Stimulated activated CD8-positive, alpha-beta memory T cell treated with anti-CD3 and anti-CD28 coated beads, Interleukin-12 subunit alpha, Interleukin-12 subunit beta, amount 100 ng/mL, for 1 hour (primary cell): ENCODE results near the gene SIRT7.

Source experiments
- DNase-seq: peaks from one replicate; pipeline ENCODE4 v3.0.0-alpha.2; 2020; ENCODE audit warnings: low read depth

SIRT7 gene

DNA sequence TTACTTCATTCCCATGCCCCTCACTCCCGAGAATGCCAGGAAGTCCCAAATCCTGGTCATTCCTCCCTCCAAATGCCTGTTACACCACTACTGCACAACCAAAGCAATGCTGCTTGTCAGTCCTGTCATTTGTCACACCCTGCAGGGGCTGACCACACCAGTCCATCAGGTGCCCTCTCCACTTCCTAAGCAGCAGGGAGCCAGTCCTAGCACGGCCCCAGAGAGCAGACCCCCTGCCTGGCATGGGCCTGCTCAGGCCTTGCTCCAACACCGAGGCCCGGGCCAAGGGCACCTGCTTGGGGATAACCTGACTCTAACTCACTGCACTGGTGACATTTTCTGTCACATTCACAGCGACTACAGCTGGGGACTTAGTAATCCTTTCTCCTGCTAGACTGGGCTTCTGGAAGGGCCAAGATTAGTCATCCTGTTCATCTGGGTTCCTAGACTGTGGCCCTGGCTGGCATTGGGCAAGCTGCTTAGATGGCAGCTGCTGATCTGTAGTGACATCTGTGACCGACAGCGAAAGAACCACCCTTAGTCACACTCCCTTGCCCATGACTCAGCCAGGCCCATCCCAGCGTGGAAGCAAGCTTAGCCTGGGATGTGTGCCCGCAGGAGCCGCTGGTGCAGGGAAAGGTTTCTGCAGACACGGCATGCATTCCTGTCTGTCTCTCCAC lies 32.0 kb downstream of the SIRT7 start:
- DNase-seq: no peak

DNA sequence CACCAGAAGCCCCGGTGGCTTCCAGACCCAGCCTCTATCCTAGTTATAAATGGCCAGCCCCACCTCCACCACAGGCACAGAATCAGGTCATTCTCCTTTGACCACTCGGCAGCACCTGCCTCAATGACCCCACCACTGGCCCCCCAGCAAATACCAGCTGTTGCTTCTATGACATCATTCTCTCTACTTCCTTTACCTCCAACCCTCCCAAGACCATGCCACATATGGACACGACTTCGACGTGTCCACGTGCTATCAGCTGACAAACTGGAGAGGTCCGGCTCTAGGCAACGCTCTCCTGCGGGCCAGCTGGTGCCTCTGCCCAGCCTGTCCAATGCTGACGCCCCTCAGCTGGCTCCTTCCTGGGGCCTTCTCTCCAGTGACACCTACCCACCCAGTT lies 32.5 kb downstream of the SIRT7 start:
- no peak for DNase-seq

DNA sequence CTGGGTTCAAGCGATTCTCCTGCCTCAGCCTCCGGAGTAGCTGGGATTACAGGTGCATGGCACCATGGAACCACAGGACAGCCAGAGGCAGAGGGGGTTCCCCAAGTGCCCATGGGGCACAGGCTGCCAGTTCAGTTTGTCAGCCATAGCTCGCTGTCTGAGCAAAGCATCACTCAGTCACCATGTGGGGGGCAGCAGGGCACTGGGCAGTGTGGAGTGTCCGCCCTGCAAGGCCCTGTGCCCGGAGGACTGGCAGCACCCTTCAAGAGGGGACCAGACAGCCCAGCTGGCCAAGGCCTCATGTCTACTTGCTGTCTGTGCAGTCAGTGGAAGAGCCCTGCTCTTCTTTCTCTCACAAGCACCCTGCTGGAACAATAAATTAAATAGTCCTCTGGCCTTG lies 33.0 kb downstream of the SIRT7 start:
- DNase-seq: no peak

DNA sequence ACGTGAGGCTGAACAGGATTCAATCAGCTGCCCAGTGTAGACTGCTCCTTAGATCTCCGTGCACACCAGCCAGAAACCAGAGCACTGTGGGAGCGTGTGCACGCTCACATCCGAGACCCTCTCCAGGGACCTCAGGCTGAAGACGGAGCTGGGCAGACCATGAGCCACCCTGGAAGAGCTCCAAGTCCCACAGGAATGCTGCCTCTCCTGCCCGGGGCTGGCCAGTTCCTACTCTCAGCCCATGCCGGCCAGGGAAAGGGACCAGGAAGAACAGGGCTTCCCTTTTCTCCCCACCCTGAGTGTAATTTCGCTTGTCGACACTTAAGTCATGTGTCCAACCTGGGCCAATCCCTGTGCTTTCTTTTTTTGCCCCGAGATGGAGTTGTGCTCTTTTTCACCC lies 33.5 kb downstream of the SIRT7 start:
- DNase-seq: no peak

DNA sequence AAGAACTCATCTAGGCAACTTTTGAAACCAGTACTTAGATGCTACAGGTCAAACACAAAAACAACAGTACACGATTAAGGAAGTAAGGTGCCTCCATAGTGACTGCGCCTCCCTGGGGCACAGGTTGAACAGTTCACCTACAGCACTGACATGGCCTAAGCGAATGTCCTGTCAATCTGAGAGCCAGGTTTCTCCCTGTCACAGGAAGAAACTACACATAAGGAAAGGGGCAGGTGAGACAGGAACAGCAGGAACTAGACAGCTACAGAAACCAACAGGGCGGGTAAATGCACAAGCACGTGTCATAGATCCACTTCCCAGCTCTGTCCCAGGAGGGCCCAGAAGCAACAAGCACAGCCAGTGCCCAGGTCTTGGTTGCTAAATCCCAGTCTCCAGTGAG lies 38.9 kb downstream of the SIRT7 start:
- DNase-seq: no peak

DNA sequence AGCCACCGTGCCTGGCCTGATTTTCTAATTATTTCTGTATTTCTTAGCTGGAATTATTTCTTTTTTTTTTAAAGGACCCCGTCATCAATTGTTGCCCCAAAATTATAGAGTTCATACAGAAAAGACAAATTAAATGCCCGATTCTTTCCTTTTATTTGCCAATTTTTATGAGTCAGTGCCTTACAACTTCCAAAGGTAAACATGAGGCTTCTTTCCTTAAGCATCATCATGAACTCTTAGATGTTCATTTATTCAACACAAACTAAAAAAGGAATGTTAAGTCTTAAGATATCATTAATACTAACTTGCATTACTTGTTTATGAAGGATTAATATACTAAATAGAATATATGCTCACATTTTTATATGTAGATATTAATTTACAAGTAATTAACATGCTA lies 39.7 kb downstream of the SIRT7 start:
- no peak for DNase-seq

DNA sequence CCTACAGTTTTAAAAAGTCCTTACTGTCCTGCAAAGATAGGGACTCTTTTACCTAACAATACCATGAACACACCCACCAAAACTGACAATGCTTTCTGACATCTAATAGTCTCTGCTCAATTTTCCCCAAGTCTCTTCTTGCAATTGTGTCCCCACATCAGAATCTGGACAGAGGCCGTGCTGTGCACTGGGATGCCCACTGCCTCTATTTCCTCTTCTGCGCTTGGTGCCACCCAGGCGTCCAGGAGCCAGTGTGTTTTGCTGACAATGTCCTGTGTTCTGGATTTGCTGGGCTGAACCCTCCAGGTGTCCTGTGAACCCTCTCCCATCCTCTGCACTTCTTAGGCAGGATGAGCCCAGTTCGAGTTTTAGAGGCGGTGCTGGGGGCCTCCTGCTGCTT lies 40.4 kb downstream of the SIRT7 start:
- no peak for DNase-seq

DNA sequence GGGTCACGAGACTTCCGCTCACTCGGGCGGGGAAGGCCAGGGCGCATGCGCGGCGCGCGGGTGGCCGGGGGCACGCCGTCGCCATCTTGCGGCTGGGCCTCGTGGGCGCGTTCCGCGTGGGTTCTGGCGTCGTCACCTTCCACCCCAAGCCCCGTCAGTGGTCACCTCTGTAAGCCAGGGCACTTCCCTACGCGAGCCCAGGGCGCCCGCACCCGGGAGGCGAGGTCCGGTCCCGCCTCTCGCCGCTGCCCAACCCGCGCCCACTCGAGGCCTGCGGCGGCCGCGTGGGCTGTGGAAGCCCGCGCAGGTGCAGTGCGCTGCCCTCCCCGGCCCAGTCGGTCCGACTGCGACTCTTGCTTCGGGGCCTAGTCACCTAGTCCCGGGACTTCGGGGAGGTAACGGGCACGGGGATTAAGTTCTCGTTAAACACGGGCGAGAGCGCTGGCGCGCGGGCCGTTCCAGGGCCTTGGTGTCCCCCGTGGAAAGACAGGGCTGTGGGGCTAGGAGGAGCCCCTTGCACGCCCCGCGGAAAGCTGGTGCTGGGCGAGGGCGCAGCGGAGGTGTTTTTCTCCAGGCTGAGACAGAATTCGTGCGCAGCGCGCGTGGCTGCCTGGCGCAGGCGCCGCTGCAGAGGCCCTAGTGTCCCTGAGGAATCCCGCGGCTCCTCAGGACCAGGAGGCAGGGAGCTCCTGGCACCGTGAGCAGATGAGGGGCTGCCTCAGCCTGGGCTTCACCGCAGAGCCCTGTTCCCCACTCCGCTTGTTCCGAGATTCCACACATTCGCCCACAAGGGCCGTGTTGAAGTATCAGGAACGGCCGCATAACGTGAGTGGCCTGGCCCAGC lies 46.4 kb downstream of the SIRT7 start:
- peak; percentile 95 for DNase-seq

DNA sequence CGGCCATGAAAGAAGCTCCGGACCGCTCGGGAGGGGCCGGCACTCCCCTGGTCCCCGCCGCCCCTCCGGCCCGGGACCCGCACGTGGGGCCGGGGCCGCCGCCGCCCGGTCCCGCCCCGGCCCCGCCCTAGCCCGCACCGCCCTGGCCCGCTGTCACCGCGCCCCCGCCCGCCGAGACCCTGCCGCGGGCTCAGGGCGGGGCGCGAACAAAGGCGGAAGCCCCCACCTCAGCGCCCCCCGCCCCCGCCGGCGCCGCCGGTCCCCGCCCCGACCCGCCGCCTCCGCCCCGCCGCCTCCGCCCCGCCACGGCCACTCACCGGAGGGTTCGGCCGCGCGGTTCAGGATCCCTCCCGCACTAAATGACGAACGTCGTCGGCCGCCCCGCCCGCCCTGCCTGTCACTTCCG lies 47.0 kb downstream of the SIRT7 start, which contains the start of gene ARHGDIA:
TSS of gene ARHGDIA (minus strand) at position 357 of the 406 bp plus-strand sequence. CDS start 1,407 bp downstream, outside the sequence.
- no peak for DNase-seq

DNA sequence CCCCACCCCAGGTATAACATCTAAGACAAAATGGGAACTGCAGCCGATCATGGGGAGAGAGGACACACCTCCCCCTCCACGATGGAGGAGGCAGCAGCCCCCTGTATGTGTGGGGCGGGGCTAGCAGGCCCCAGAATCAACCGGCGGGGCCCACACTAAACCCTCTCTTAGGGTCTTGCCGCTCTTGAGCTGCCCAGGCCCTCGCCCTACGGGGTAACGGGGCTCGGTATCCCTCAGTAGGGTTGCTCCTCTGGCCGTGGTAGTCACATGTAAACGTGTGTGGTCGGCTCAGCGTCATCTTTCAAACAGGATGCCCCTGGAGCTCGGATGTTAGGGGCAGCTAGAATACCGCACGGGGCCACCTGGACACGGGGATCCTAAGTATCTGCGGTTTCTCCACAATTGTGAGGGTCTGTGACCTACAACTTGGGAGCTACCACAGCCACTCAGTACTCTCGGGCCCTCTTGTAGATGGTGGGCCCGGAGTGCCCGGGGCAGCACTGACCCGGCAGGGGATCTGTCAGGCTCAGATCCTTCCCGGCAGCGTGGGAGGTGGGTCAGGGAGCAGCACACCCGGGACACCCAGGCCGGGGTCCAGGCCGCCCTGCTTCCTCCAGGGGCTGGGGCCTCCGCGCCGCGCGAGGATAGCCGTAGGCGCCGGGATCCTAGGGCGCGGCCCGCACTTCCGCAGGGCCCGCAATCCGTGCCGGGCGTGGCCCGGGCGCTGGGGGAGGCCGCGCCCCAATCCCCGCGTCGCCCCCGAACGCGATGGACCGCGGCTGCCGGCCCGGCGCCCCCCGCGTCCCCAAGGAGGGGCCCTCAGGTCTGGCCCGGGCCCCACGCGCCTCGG lies 47.6 kb downstream of the SIRT7 start:
- no peak for DNase-seq

DNA sequence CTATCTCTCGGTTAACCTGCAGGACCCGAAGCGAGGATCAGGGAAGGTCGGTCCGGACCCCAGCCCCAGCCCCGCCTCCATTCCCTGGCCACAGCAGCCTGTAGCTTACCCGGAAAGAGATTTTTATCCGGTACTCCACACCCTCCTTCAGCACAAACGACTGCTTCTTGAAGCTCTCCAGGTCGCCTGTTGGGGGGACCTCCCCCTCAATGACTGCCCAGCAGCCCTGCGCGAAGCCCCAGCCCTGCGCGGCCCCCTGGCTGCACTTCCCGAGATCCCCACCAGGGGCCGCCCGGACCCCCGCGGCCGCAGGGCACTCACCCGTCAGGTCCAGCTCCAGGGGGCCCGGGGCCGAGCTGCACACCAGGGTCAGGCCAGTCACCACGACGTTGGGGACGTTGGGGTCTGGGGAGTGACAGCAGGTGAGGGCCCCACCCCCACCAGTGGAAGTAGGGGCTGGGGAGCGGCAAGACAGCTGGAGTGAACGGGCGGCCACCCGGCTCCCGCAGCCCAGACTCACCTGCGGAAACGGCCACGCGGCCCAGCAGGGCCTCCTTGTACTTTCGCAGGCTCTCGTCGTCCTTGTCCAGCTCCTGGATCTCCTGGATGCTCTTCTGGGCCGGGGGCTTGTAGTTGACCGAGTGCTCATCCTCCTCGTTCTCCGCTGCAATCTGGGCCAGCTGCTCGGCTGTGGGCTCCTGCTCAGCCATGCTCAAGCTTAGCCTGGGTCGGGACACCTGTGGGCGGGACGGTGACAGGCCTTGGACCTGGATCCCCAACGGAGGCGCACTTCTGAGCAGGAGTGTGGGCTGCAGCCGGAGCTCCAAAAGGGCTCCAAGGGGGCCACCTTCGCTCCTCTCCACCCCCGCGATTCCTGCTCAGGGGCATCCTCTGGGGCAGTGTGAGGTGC lies 48.5 kb downstream of the SIRT7 start:
- DNase-seq: no peak

DNA sequence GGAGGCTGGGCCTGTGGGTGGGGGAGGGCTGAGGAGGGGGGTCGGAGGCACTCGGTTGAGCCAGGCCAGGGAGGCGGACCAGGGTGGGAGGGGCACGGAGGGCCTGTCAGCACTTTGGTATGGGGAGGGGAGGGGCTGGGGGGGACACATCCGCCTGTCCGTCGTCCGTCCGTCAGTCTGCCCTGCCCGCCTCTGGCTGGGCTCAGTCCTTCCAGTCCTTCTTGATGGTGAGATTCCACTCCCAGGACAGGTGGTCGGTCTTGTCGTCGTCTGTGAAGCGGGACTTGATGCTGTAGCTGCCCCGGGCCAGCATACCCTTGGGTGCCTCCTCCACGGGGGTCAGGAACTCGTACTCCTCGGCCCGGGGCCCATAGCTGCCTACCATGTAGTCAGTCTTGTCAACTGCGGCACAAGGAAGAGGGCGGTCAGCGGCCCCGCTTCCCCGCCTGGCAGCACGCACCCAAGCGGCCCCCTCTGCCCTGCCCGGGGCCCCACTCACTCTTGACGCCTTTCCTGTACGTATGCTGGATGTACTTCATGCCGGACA lies 49.2 kb downstream of the SIRT7 start:
- DNase-seq: no peak

DNA sequence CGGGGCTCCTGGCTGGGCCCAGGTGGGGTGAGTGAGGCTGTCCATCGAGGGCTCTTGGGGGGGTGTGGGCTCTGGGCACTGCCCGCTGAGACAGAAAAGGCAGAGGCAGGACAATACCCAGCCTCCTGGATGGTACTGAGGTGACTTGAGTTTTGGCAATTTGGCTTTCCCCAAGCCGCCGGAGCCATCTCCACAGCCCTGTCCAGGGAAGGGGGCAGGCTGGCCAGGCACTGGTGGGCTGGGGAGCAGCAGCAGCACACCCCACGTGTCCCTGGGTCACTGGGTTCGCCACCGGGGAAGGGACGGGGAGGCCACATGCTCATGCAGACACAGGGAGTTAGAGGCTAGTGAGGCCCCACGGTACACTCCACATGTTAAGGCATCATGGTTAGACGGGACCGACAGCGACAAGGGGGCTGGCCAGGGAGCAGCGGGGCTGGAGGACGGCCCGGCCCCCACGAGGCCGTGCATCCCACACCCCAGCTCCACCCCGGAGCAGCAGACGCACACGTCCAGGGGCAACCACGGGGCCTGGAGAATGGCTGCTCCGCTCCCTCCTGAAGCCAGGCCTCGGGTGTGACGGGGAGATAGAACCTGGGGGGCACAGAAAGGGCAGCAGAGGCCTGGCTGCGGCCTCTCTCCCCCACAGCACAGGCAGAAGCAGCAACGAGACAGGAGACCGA lies 49.8 kb downstream of the SIRT7 start:
- no peak for DNase-seq

DNA sequence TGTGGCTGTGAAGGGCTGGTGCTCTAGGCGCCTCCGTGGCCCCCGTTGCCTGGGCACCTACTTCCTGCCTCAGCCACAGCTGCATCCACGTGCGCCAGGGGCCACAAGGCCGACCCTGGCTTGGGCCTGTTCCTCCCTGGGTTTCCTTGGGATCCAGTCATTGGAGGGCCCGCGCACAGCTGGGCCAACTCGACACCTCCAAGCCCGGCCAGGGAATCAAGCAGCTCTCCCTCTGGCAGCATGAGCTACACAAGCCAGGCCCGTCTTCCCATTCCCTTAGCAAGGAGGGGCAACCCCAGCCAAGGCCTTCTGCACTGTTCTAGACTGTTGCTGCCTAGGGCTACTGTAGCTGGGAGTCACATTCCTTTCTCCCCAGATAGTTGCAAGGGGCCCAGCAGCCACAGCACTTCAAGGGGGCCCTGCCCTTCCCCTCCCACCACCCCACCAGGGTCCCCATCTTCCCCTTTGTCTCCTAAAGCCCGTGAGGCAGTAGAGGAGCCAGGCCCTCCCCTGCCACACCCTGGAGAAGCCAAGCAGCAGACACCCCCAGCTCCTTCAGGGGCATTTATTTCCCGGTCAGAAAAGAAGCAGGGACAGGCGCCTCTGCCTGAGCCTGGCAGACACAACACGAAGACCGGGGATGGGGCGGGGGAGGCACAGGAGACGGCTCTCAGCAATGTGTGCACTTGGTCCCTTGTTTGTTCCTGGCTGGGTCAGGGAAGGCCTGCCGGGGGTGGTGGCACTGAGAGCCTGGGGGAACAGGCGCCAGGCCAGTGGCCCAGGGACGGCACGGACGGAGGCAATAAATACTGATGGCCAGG lies 50.6 kb downstream of the SIRT7 start:
- no peak for DNase-seq

DNA sequence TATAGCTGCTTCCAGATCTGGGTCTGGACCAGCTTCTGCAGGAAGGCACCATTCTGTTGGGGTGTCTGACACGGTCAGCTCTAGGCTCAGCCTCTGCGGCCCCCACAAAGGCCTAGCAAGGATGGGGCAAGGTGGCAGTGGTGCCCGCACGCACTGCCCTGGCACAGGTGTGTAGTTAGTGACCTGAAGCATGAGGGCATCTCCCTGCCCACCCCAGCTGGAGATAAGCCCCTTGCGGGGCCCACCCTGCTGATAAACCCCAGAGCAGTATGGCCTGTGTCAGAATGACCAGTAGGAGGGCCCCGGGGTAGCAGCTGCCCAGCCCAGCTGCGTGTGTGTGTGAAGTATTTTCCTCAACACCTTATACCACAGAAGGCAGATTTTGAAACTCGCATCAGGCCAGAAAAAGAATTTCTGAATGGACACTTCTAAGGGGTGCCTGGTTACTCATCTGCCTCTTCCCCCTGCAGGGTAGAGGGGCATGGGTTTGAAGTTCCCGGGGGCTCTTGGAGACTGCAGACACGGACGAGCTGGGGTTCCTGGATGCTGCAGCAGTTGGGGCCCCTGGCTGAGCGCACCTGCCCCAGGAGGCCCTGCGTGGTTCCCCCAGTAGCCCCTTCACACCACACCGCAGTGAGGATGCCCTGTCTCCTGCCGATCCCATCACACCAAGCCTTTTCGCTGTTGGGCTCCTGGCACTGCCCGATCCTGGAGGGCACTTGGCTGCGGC lies 51.4 kb downstream of the SIRT7 start:
- DNase-seq: no peak

DNA sequence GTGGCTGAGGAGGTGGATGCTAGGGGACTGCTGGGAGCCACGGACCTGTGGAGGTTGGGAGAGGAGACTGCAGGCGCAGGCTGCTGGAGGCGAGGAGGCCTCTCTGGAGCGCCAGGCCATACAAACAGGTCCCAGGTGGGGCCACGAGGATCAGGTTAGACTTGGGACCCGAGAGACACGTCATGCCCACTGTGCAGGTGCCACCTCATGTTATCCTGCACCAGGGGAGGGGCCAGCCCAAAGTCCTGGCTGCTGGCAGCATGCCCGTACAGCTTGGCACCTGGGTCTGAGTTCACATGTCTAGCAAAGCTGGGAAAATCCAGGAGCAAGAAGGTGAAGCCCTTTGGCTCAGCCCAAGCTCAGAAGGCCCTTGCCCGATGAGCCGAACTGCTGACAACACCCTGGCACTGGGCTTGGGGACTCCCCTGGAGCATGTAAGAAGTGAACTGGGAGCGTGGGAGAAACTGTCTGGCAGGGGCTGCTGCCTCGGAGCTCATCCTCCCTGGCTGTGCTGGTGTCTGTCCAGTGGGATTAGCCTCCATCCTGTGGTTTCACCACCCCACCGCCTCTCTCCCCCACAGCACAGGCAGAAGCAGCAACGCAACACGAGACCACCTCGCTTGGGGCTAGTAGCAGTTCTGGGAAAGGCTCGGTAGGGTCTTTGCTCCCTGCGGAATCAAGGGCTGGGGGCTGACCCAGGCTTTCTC lies 52.1 kb downstream of the SIRT7 start:
- no peak for DNase-seq

DNA sequence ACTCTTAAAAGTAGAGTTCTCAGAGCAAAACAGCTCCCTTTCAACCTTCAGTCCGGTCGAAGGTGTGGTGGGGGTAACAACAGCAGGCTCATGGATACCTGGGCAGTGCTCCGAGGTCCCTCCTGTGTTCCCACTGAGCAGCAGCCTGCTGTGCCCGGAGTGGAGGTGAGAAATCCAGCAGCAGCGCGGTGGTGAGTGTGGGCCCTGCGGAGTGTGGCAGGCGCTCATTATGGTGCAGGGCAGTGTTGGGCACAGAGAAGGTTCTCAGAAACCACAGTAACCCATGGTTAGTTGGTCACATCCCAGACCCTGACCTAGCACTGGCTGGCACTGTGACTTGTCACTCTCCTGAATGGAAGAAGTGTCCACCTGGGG lies 52.6 kb downstream of the SIRT7 start:
- DNase-seq: no peak
